IMR-90 (cell line): ENCODE data around the gene TPGS1. TPM values are rescaled to one million over a fixed set of nuclear protein-coding genes. Genes with fewer than 3 reads are reported as not detected.

Source experiments
- ATAC-seq: fragments of 200-7000 bp; cut with Tn5 transposase; 2 replicates; pipeline ENCODE4 v1.9.1; 2020; ENCODE audit warnings: low read depth, mild to moderate bottlenecking, moderate library complexity
- BruUV-seq: library from RNA; stranded (reverse); fragments of 400-500 nt; replicated peaks from 2 replicates; lab custom pipeline; 2021; lab: Mats Ljungman, UMichigan
- CTCF ChIA-PET: fragments of 300-600 bp; formaldehyde crosslinking; extraction: SDS; loops from one replicate; lab custom pipeline; 2021; ENCODE audit warnings: antibody characterized with exemption; lab: Yijun Ruan, JAX
- POLR2A ChIA-PET: fragments of 300-600 bp; sonication (Branson Sonifier 250); formaldehyde crosslinking; loops from one replicate; lab custom pipeline; 2022; ENCODE audit warnings: antibody characterized with exemption; ENCODE audit not compliant: unreplicated experiment; lab: Charles Lee
- DNase-seq: peaks from one replicate; pipeline ENCODE4 v3.0.0; 2013
- H2AFZ ChIP-seq: replicated peaks from 2 replicates; pipeline ENCODE3; 2013; ENCODE audit warnings: low read length, mild to moderate bottlenecking; ENCODE audit not compliant: poor library complexity
- H2AK5ac ChIP-seq: 2 replicates; pipeline ENCODE4 v1.6.1; 2013; ENCODE audit warnings: low read depth, low read length, inconsistent platforms
- H2AK9ac ChIP-seq: replicated peaks from 2 replicates; pipeline ENCODE3; 2013; ENCODE audit warnings: mild to moderate bottlenecking, low read depth, low read length, moderate library complexity; ENCODE audit not compliant: poor library complexity
- H2BK120ac ChIP-seq: 2 replicates; pipeline ENCODE4 v1.6.1; 2013; ENCODE audit warnings: low read depth, low read length, inconsistent platforms
- H2BK15ac ChIP-seq: 3 replicates; pipeline ENCODE4 v1.6.1; 2013; ENCODE audit warnings: low read depth, low read length, inconsistent platforms
- H2BK20ac ChIP-seq: 2 replicates; pipeline ENCODE4 v1.6.1; 2013; ENCODE audit warnings: low read depth, mild to moderate bottlenecking, inconsistent platforms, low read length, moderate library complexity
- H2BK5ac ChIP-seq: 2 replicates; pipeline ENCODE4 v1.6.1; 2013; ENCODE audit warnings: mild to moderate bottlenecking, low read depth, low read length, inconsistent platforms; ENCODE audit not compliant: poor library complexity, severe bottlenecking
- H3K14ac ChIP-seq: replicated peaks from 2 replicates; pipeline ENCODE4 v1.6.1; 2013; ENCODE audit warnings: low read depth, low read length, inconsistent platforms
- H3K18ac ChIP-seq: 2 replicates; pipeline ENCODE4 v1.6.1; 2013; ENCODE audit warnings: low read depth, low read length, control low read depth
- H3K23ac ChIP-seq: 2 replicates; pipeline ENCODE4 v1.6.1; 2013; ENCODE audit warnings: low read depth, low read length, inconsistent platforms
- H3K27ac ChIP-seq: 2 replicates; pipeline ENCODE4 v1.5.1; 2013; ENCODE audit warnings: mild to moderate bottlenecking, control low read depth, low read length; ENCODE audit not compliant: insufficient read depth
- H3K27me3 ChIP-seq: 2 replicates; pipeline ENCODE4 v1.6.1; 2013; ENCODE audit warnings: low read length; ENCODE audit not compliant: control insufficient read depth, insufficient read depth
- H3K36me3 ChIP-seq: 2 replicates; pipeline ENCODE4 v1.6.1; 2013; ENCODE audit warnings: low read length, mixed read lengths; ENCODE audit not compliant: control insufficient read depth, insufficient read depth
- H3K4ac ChIP-seq: 2 replicates; pipeline ENCODE4 v1.6.1; 2013; ENCODE audit warnings: low read depth, low read length, inconsistent platforms
- H3K4me1 ChIP-seq: 2 replicates; pipeline ENCODE4 v1.6.1; 2013; ENCODE audit warnings: low read length, mixed read lengths; ENCODE audit not compliant: control insufficient read depth, insufficient read depth
- H3K4me2 ChIP-seq: 2 replicates; pipeline ENCODE4 v1.6.1; 2013; ENCODE audit warnings: low read depth, mild to moderate bottlenecking, control low read depth, low read length, moderate library complexity
- H3K4me3 ChIP-seq: 2 replicates; pipeline ENCODE4 v1.5.1; 2013; ENCODE audit warnings: low read depth, mild to moderate bottlenecking, control low read depth, low read length, moderate library complexity; ENCODE audit not compliant: insufficient read depth
- H3K56ac ChIP-seq: 2 replicates; pipeline ENCODE4 v1.6.1; 2013; ENCODE audit warnings: low read length, inconsistent platforms; ENCODE audit not compliant: insufficient read depth; ENCODE audit errors: extremely low read depth
- H3K79me1 ChIP-seq, 2 experiments: 2 replicates each; pipeline ENCODE4 v1.6.1; 2013; ENCODE audit warnings: low read length in 2 of 2, inconsistent platforms in 1 of 2, low read depth in 1 of 2
- H3K9ac ChIP-seq: 2 replicates; pipeline ENCODE4 v1.6.1; 2013; ENCODE audit warnings: low read depth, low read length, control low read depth
- H3K9me1 ChIP-seq: 2 replicates; pipeline ENCODE4 v1.6.1; 2013; ENCODE audit warnings: low read length, inconsistent platforms; ENCODE audit not compliant: insufficient read depth
- H3K9me3 ChIP-seq: 2 replicates; pipeline ENCODE4 v1.6.1; 2013; ENCODE audit warnings: low read length; ENCODE audit not compliant: control insufficient read depth, insufficient read depth
- H4K20me1 ChIP-seq: 2 replicates; pipeline ENCODE4 v1.6.1; 2013; ENCODE audit warnings: low read length, inconsistent platforms; ENCODE audit not compliant: insufficient read depth
- H4K5ac ChIP-seq: 2 replicates; pipeline ENCODE4 v1.6.1; 2013; ENCODE audit warnings: mild to moderate bottlenecking, low read depth, low read length, control low read depth
- H4K8ac ChIP-seq, 2 experiments: 2 replicates each; pipeline ENCODE4 v1.6.1; 2013; ENCODE audit warnings: low read depth in 2 of 2, low read length in 2 of 2, control low read depth in 1 of 2, inconsistent platforms in 1 of 2
- H4K91ac ChIP-seq: 2 replicates; pipeline ENCODE4 v1.6.1; 2013; ENCODE audit warnings: low read depth, low read length, inconsistent platforms; ENCODE audit not compliant: insufficient read depth
- BHLHE40 ChIP-seq: fragments of 150-350 bp; IDR thresholded peaks from 2 replicates; pipeline ENCODE4 v1.6.1; 2016; ENCODE audit warnings: mild to moderate bottlenecking, low read depth, low read length
- CEBPB ChIP-seq: IDR thresholded peaks from 2 replicates; pipeline ENCODE4 v1.6.1; 2012; ENCODE audit warnings: low read depth, low read length, improper control_type of control experiment
- CHD1 ChIP-seq: IDR thresholded peaks from 2 replicates; pipeline ENCODE4 v1.6.1; 2012; ENCODE audit warnings: low read depth, low read length, improper control_type of control experiment
- FOS ChIP-seq: fragments of 150-350 bp; IDR thresholded peaks from 2 replicates; pipeline ENCODE4 v1.6.1; 2016; ENCODE audit warnings: low read depth, low read length
- MAFK ChIP-seq: IDR thresholded peaks from 2 replicates; pipeline ENCODE4 v1.6.1; 2012; ENCODE audit warnings: low read depth, low read length, improper control_type of control experiment
- MAZ ChIP-seq: IDR thresholded peaks from 2 replicates; pipeline ENCODE4 v1.6.1; 2012; ENCODE audit warnings: low read depth, mild to moderate bottlenecking, low read length, improper control_type of control experiment, moderate library complexity, borderline replicate concordance
- MXI1 ChIP-seq: IDR thresholded peaks from 2 replicates; pipeline ENCODE4 v1.6.1; 2012; ENCODE audit warnings: low read depth, mild to moderate bottlenecking, low read length, moderate library complexity, borderline replicate concordance
- NFE2L2 ChIP-seq: fragments of 150-350 bp; IDR thresholded peaks from 2 replicates; pipeline ENCODE4 v1.6.1; 2016; ENCODE audit warnings: low read depth, mild to moderate bottlenecking, low read length
- POLR2A ChIP-seq: IDR thresholded peaks from 2 replicates; pipeline ENCODE4 v1.6.1; 2012; ENCODE audit warnings: mild to moderate bottlenecking, low read depth, low read length
- RAD21 ChIP-seq: IDR thresholded peaks from 2 replicates; pipeline ENCODE4 v1.6.1; 2012; ENCODE audit warnings: low read length, improper control_type of control experiment
- RCOR1 ChIP-seq: IDR thresholded peaks from 2 replicates; pipeline ENCODE4 v1.6.1; 2012; ENCODE audit warnings: mild to moderate bottlenecking, low read length, improper control_type of control experiment; ENCODE audit not compliant: insufficient replicate concordance
- RFX5 ChIP-seq: IDR thresholded peaks from 2 replicates; pipeline ENCODE4 v1.8.0; 2012; ENCODE audit warnings: low read depth, mild to moderate bottlenecking, low read length, moderate library complexity
- SMC3 ChIP-seq: fragments of 150-350 bp; IDR thresholded peaks from 2 replicates; pipeline ENCODE4 v1.6.1; 2016; ENCODE audit warnings: low read depth, mild to moderate bottlenecking, antibody characterized with exemption, low read length, moderate library complexity
- WGBS, 2 experiments: methylation state at CpG; one replicate each; pipeline versions ENCODE4 v1.1.5 to v1.1.7; 2013; ENCODE audit warnings: missing lambda C conversion rate in 2 of 2; ENCODE audit not compliant: insufficient read length in 1 of 2; ENCODE audit errors: extremely low coverage in 2 of 2; 5-methylcytosine and 5-hydroxymethylcytosine counted together
- dilution Hi-C: fragments of 300-500 bp; cut with HindIII; formaldehyde crosslinking; loops from one replicate; pipeline ENCODE4 v1.14.3; 2018; ENCODE audit warnings: low sequenced_read_pairs; ENCODE audit not compliant: unreplicated experiment
- in situ Hi-C: fragments of 300-500 bp; cut with MboI; formaldehyde crosslinking; loops from 3 replicates; pipeline ENCODE4 v1.14.3; 2019; ENCODE audit warnings: low sequenced_read_pairs, inconsistent platforms, mixed read lengths
- intact Hi-C: fragments of 100-400 bp; cut with micrococcal nuclease; formaldehyde crosslinking; loops from 2 replicates; pipeline ENCODE4 v1.10.0; 2022
- polyA plus RNA-seq, 3 experiments: library from polyadenylated mRNA; depleted of rRNA; stranded (reverse); fragments of >200 nt; gene quantifications; 2 replicates each; pipeline ENCODE4 v1.2.3, GENCODE V29; 2012; ENCODE audit warnings: low replicate concordance in 1 of 3
- total RNA-seq: library from RNA; depleted of rRNA; stranded (reverse); fragments of >200 nt; gene quantifications from 2 replicates; pipeline ENCODE4 v1.2.3, GENCODE V29; 2012
- TF ChIP-seq, protein P1 (sequence below): fragments of 150-350 bp; IDR thresholded peaks from 2 replicates; pipeline ENCODE4 v1.6.1; 2016; ENCODE audit warnings: low read depth, mild to moderate bottlenecking, low read length, moderate library complexity, borderline replicate concordance
- TF ChIP-seq, protein P2 (sequence below): conservative IDR thresholded peaks from 2 replicates; pipeline ENCODE4 v1.5.1; 2012; ENCODE audit warnings: mild to moderate bottlenecking, low read depth, low read length, improper control_type of control experiment

TPGS1 gene
- total and polyA plus RNA-seq, 2 of the 4 experiments (the other 2 are of a cell fraction): 2.7 to 6.3 TPM

DNA sequence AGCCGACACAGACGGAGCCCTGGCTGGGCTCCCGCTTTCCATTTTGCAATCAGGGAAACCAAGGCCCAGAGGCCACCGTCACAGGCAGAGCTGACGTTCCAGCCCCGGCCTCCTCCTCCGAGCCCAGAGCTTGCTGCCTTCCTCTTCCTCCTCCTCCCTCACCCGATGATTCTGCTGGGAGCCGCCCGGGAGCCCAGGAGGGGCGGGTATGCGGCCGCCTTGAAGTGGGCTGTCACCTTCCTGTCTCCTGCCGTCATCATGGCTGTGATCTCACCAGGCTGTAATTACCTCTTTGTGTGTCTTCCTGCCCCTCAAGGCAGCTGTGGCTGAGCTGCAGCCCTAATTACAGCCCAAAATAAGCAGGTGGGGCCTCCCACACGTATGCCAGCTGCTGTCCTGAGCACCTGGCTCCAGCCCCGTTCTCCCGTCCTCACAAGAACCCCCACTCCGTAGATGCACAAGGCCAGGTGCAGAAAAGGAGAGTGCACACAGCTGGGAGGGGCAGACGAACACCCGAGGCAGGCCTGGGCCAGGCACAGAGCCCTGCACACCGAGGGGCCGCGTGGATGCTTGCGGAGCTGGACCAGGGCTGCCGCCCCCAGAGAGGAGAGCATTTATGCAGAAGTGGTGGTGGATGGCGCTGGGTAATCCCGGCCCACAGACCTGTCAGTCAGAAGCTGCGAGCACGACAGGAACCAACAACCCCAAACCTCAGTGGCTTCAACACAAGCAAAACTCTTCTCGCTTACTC is 4.0 kb downstream of the TPGS1 start:
- dilution Hi-C loops: no loop called here
- CTCF ChIA-PET: interaction anchor here (0.9 to 1.5 kb wide), 4 partner anchors 11 to 22 kb away, joined by 3 to 11 read pairs (median 4); partner anchors contain the start of gene CDC34
- H2BK15ac ChIP-seq: no peak overlapping the region
- H3K4me1 ChIP-seq: peaks cover 11% of the 10 kb centered on the region
- 67% methylated on average over 6 of the region's 30 CpGs; no CpG with 5 or more reads in 1 of the 2 experiments for WGBS, 2 experiments
- no peak for ATAC-seq
- POLR2A ChIA-PET: no interaction called here
- no peak overlapping the region; the same call in 1 of the 2 replicates for H2AK5ac ChIP-seq
- no TSS peak for BruUV-seq
- H3K79me1 ChIP-seq: peaks cover 4 to 43% of the 10 kb centered on the region in 2 experiments
- no peak overlapping the region for H2BK20ac ChIP-seq
- H2BK120ac ChIP-seq: no peak overlapping the region
- H3K4me3 ChIP-seq: no peak overlapping the region
- H3K14ac ChIP-seq: no peak overlapping the region
- H3K27me3 ChIP-seq: no peaks in the 10 kb centered on the region
- peaks cover 12% of the 10 kb centered on the region for H3K36me3 ChIP-seq
- no peak overlapping the region for H4K91ac ChIP-seq
- no peaks in the 10 kb centered on the region for H3K9me3 ChIP-seq
- peak overlapping the region; percentile 7 for H2BK5ac ChIP-seq
- 0 out of 2 replicates have a peak overlapping the region, but pooled peaks have one; percentile 10 for H3K27ac ChIP-seq
- H3K18ac ChIP-seq: no peak overlapping the region
- H4K8ac ChIP-seq: peak overlapping the region in 1 of 2 experiments; percentile 54; a peak in 1 of 4 replicates
- H3K4me2 ChIP-seq: no peak overlapping the region
- DNase-seq: peak; percentile 36
- no peak for TF ChIP-seq CEBPB
- TF ChIP-seq RAD21: no peak
- TF ChIP-seq RCOR1: no peak
- TF ChIP-seq, protein P1, sequence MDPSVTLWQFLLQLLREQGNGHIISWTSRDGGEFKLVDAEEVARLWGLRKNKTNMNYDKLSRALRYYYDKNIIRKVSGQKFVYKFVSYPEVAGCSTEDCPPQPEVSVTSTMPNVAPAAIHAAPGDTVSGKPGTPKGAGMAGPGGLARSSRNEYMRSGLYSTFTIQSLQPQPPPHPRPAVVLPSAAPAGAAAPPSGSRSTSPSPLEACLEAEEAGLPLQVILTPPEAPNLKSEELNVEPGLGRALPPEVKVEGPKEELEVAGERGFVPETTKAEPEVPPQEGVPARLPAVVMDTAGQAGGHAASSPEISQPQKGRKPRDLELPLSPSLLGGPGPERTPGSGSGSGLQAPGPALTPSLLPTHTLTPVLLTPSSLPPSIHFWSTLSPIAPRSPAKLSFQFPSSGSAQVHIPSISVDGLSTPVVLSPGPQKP: no peak
- no peak for TF ChIP-seq POLR2A
- no peak for TF ChIP-seq CHD1
- TF ChIP-seq MAZ: no peak
- TF ChIP-seq NFE2L2: no peak
- no peak for TF ChIP-seq RFX5
- TF ChIP-seq MXI1: no peak
- no peak for TF ChIP-seq FOS
- no peak for TF ChIP-seq SMC3
- TF ChIP-seq MAFK: no peak
- TF ChIP-seq BHLHE40: no peak
- TF ChIP-seq, protein P2, sequence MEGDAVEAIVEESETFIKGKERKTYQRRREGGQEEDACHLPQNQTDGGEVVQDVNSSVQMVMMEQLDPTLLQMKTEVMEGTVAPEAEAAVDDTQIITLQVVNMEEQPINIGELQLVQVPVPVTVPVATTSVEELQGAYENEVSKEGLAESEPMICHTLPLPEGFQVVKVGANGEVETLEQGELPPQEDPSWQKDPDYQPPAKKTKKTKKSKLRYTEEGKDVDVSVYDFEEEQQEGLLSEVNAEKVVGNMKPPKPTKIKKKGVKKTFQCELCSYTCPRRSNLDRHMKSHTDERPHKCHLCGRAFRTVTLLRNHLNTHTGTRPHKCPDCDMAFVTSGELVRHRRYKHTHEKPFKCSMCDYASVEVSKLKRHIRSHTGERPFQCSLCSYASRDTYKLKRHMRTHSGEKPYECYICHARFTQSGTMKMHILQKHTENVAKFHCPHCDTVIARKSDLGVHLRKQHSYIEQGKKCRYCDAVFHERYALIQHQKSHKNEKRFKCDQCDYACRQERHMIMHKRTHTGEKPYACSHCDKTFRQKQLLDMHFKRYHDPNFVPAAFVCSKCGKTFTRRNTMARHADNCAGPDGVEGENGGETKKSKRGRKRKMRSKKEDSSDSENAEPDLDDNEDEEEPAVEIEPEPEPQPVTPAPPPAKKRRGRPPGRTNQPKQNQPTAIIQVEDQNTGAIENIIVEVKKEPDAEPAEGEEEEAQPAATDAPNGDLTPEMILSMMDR: no peak
- H3K9me1 ChIP-seq: peaks cover 8% of the 10 kb centered on the region; the same call in 1 of the 2 replicates
- in situ Hi-C loops: no loop called here
- intact Hi-C loops: loop anchor here (2.0 kb wide), 1 partner anchor 22 kb away; no protein-coding TSS in a partner anchor
- H2AFZ ChIP-seq: peak overlapping the region; percentile 57
- peaks cover 10% of the 10 kb centered on the region for H4K20me1 ChIP-seq
- no peak overlapping the region for H3K23ac ChIP-seq
- H3K56ac ChIP-seq: no peak overlapping the region
- H3K4ac ChIP-seq: no peak overlapping the region
- no peak overlapping the region for H3K9ac ChIP-seq
- peak overlapping the region; percentile 55 for H2AK9ac ChIP-seq
- H4K5ac ChIP-seq: no peak overlapping the region; the same call in 1 of the 2 replicates
